ENCODE measurements around the gene PCNX1. TPM values are rescaled to one million over a fixed set of nuclear protein-coding genes. Genes with fewer than 3 reads are reported as not detected.
"Not testable (repeated sequence)": the region's sequence is repeated elsewhere in the genome, so short reads cannot be mapped to it uniquely, and the experiment has no call there.

The PCNX1 gene
- total RNA-seq, 1 experiment from 2014 or later = 15.4 TPM

DNA sequence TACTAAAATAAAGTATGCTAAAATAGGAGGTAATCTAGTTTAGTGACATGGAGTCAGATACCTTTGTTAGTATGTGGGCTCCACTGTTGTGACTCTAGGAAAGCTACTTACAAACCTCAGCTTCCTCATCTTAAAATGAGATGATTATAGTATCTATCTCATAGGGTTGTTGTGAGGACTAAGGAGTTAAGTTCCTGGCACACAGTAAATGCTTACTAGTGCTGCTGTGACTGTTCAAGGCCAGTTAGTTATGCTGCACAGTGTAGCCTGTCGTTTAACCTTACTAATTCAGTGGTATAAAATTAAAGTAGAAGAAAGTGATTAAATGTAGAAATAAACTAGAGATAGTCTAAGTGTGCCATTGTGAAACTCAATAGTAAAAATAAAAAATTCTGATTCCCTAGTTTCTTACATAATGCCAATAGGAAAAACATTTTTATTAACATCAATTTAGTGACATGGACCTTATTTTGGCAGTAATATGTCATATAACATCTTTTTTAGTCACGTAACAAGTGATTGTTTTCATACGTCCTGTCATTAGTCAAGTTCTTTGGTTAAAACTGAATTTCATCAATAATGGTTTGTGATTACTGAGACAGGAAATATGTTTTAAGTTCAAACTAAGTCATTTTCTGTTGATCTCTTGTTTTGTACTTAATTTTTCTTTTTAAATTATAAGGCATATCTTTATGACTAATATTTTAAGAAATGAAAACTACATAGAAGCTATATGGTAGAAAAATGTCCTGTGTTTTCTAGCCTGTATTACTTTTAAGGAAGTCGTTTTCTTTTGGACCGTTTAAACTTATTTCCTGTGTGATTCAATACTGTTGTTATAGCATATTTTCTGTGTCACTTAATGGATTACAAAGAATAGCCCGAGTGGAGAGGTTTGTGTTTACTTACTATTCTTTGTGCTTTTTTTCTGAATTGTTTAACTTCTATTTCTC, 74.0 kb downstream of the PCNX1 start:
- in situ Hi-C loops (cut with HindIII; ENCODE audit: low pct_unique_long_range_greater_than_20kb, low sequenced_read_pairs) = no loop called here
- DNase-seq (ENCODE audit: low read depth, low spot score) = no peak

GRCh38 chr14:70982200-70982599, 74.9 kb downstream of the PCNX1 start:
- no peak for DNase-seq (ENCODE audit: low read depth, low spot score)
- in situ Hi-C loops (cut with HindIII; ENCODE audit: low pct_unique_long_range_greater_than_20kb, low sequenced_read_pairs) = no loop called here

DNA sequence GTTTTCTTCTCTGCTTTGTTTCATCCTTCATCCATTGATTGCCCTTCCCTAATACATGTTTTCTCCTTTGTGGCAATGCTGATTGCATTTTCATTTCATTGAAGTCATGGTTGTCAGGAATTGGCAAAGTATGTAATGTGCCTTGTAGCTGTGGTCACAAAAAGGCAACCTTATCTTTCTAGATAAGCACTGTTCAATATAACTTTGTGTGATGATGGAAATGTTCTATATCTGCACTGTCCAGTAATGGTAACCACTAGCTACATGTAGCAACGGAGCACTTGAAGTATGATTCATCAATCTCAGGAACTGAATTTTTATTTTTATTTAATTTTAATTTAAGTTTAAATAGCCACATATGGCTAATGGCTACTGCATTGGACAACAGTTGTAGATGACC, 79.8 kb downstream of the PCNX1 start:
- in situ Hi-C loops (cut with HindIII; ENCODE audit: low pct_unique_long_range_greater_than_20kb, low sequenced_read_pairs) = no loop called here

DNA sequence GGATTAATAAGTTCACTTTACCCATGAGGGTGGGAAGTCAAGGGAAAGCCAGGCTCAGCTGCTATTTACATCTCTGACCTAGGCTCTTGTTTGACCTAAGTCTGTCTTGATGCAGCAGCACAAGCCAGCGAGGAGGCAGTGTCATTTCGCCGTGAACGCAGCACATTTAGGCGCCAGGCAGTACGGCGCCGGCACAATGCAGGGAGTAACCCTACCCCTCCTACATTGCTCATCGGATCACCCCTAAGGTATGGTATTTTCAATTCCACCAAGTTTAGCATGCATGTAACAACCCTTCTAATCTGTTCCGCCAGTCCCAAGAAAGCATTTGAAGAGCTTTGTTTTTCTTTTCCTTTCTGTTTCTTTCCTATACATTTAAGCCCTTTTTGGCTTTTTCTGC, 81.2 kb downstream of the PCNX1 start:
- in situ Hi-C loops (cut with HindIII; ENCODE audit: low pct_unique_long_range_greater_than_20kb, low sequenced_read_pairs) = no loop called here

More for the DNA sequence above, 79.8 kb downstream of the PCNX1 start:
- DNase-seq (ENCODE audit: low read depth, low spot score) = no peak

GRCh38 chr14:70993931-70994330, 86.7 kb downstream of the PCNX1 start:
- DNase-seq (ENCODE audit: low read depth, low spot score) = no peak
- in situ Hi-C loops (cut with HindIII; ENCODE audit: low pct_unique_long_range_greater_than_20kb, low sequenced_read_pairs) = no loop called here

More for the DNA sequence above, 81.2 kb downstream of the PCNX1 start:
- DNase-seq (ENCODE audit: low read depth, low spot score) = no peak

- no peak for DNase-seq (ENCODE audit: low read depth, low spot score)
- in situ Hi-C loops (cut with HindIII; ENCODE audit: low pct_unique_long_range_greater_than_20kb, low sequenced_read_pairs) = no loop called here
These were observed 88.0 kb downstream of the PCNX1 start for GRCh38 chr14:70995211-70995610.

GRCh38 chr14:70995671-70996070, 88.4 kb downstream of the PCNX1 start:
- in situ Hi-C loops (cut with HindIII; ENCODE audit: low pct_unique_long_range_greater_than_20kb, low sequenced_read_pairs) = no loop called here
- no peak for DNase-seq (ENCODE audit: low read depth, low spot score)

DNA sequence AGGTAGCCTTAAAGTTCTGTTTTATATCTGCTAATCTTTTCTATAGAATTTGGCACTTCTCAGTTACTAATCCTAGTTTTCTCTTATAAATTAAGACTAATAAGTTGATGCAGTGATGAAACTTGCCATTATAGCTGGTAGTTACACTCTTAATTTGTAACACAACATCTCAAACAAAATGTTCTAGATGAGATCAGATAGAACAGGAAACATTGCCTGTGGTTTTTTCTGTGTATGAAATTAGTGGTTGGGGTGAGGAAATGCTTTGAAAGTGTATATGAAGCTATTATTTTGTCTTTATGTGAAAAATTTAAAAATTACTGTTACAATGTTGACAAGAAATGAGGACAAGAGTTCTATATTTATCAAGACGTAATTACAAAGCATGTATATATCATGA, 91.9 kb downstream of the PCNX1 start:
- in situ Hi-C loops (cut with HindIII; ENCODE audit: low pct_unique_long_range_greater_than_20kb, low sequenced_read_pairs) = no loop called here
- no peak for DNase-seq (ENCODE audit: low read depth, low spot score)

GRCh38 chr14:71000091-71000490, 92.8 kb downstream of the PCNX1 start:
- DNase-seq (ENCODE audit: low read depth, low spot score) = no peak
- in situ Hi-C loops (cut with HindIII; ENCODE audit: low pct_unique_long_range_greater_than_20kb, low sequenced_read_pairs) = no loop called here

DNA sequence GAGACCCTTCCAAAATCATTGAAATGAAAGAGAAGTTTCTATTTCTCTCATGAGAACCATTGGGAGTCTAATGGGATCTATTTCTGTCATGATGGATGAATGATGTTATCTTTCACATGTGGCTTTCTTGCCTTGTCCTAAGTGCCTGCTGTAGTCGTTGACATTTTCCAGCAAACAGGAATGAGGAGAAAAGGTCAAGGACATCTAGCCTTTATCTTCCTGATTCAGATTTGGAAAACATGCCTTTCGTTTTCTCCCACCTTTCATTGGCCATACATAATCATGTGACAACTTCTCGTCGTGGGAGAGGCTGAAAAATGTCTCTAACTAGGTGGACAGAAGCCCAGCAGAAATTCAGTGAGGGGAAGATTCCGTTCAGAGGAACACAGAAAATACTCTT, 94.5 kb downstream of the PCNX1 start:
- no peak for DNase-seq (ENCODE audit: low read depth, low spot score)
- in situ Hi-C loops (cut with HindIII; ENCODE audit: low pct_unique_long_range_greater_than_20kb, low sequenced_read_pairs) = no loop called here

DNA sequence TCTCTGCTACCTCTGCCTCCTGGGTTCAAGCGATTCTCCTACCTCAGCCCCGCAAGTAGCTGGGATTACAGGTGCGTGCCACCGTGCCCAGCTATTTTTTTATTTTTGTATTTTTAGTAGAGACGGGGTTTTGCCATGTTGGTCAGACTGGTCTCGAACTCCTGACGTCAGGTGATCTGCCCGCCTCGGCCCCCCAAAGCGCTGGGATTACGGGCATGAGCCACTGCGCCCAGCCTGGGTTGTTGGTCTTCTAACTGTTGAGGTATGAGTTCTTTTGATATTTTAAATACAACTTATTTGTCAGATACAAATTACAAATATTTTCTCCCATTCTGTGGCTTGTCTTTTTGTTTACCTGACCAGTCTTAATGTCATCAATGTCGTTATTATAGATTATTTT, 95.9 kb downstream of the PCNX1 start:
- in situ Hi-C loops (cut with HindIII; ENCODE audit: low pct_unique_long_range_greater_than_20kb, low sequenced_read_pairs) = no loop called here
- no peak for DNase-seq (ENCODE audit: low read depth, low spot score)

GRCh38 chr14:71004481-71004880, 97.2 kb downstream of the PCNX1 start:
- DNase-seq (ENCODE audit: low read depth, low spot score) = no peak
- in situ Hi-C loops (cut with HindIII; ENCODE audit: low pct_unique_long_range_greater_than_20kb, low sequenced_read_pairs) = no loop called here

DNA sequence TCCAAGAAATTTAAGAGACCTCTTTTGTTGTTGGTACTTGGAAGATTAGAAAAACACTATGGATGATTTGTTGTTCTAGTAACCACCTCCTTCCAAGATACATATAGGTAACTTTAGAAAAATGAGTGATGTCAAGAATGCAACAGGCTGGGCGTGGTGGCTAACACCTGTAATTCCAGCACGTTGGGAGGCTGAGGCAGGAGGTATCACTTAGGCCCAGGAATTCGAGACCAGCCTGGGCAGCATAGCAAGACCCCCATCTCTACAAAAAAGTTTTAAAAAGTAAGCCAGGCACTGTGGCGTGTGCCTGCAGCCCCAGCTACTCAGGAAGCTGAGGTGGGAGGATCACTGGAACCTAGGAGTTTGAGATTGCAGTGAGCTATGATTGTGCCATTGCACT, 97.8 kb downstream of the PCNX1 start:
- no peak for DNase-seq (ENCODE audit: low read depth, low spot score)
- in situ Hi-C loops (cut with HindIII; ENCODE audit: low pct_unique_long_range_greater_than_20kb, low sequenced_read_pairs) = no loop called here

- in situ Hi-C loops (cut with HindIII; ENCODE audit: low pct_unique_long_range_greater_than_20kb, low sequenced_read_pairs) = no loop called here
- DNase-seq (ENCODE audit: low read depth, low spot score) = no peak
These were observed 98.9 kb downstream of the PCNX1 start for GRCh38 chr14:71006200-71006563.

DNA sequence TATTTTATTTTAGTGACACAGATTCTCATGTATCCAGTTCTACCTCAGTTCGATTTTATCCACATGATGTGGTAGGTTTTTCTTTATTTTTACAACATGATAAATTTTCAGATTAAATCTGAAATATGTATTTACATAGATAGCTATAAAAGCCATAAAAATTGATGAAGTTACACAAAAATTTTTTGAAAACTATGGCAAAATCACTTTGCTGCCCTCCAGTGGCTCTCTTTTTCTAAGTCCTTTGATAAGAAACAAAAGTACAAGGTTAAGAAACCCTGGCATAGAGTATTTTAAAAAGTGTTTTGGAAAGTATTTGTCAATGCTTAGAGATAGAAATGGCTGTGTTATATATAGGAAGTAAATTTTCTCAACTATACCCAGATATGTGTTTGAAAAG, 104.2 kb downstream of the PCNX1 start:
- in situ Hi-C loops (cut with HindIII; ENCODE audit: low pct_unique_long_range_greater_than_20kb, low sequenced_read_pairs) = no loop called here
- no peak for DNase-seq (ENCODE audit: low read depth, low spot score)

DNA sequence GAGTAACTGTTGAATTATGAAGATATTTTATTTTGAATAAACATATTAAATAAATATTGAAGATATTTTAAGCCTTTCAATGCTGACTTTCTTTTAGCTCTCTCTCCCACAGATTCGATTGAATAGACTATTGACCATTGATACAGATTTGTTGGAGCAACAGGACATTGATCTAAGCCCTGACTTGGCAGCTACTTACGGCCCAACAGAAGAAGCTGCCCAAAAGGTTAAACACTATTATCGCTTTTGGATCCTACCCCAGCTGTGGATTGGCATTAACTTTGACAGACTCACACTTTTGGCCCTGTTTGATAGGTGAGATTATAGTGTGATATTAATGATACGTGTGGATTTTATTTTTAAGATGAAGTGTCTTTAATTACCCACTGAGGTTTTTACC, 105.6 kb downstream of the PCNX1 start:
- DNase-seq (ENCODE audit: low read depth, low spot score) = no peak
- in situ Hi-C loops (cut with HindIII; ENCODE audit: low pct_unique_long_range_greater_than_20kb, low sequenced_read_pairs) = no loop called here

DNA sequence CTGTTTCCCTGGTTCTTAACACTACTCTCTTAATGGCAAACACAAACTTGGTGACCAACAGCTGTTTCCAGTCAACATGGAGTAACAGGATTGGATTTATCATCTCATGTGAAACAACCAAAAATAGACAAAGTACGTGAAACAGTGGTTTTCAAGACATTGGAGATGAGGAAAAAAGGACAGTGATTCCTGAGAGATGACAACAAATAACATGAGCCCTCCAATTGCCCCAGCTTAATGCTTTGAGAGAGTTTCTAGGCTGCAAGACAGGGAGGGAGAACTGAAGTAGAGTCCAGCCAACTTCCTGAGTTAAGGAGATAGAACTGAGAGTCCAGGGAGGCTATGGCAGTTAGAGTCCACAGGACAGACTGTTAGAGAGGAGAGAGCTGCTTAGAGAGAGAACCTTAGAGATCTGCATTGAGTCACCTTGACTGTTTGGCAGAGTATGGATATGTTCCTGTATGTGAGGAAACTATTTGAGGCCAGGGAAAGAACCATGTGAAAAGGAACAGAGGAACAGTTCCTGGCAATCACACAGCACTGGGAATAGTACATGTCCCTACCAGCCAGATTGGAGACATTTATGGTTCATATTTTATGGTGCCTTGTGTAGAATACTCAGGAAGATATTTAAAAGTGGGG, 106.4 kb downstream of the PCNX1 start:
- in situ Hi-C loops (cut with HindIII; ENCODE audit: low pct_unique_long_range_greater_than_20kb, low sequenced_read_pairs) = no loop called here
- DNase-seq (ENCODE audit: low read depth, low spot score) = no peak

DNA sequence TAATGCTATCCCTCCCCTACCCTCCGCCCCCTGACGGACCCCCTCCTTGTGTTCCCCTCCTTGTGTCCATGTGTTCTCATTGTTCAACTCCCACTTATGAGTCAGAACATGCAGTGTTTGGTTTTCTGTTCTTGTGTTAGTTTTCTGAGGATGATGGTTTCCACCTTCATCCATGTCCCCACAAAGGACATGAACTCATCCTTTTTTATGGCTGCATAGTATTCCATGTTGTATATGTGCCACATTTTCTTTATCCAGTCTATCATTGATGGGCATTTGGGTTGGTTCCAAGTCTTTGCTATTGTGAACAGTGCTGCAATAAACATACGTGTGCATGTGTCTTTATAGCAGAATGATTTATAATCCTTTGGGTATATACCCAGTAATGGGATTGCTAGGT, 112.7 kb downstream of the PCNX1 start:
- DNase-seq (ENCODE audit: low read depth, low spot score); in situ Hi-C loops (cut with HindIII; ENCODE audit: low pct_unique_long_range_greater_than_20kb, low sequenced_read_pairs): not testable (repeated sequence)

Data from SK-MEL-5 (cell line).